Liver (tissue), 9 donors: Measurements from ENCODE around the gene TNS1. TPM values are rescaled to one million over a fixed set of nuclear protein-coding genes. Genes with fewer than 3 reads are reported as not detected.
A peak's percentile ranks its signal among the peaks of the same experiment; 100 is the strongest.

Source experiments
- DNase-seq: peaks from one replicate; pipeline ENCODE4 v3.0.0-alpha.2; 2017; ENCODE audit warnings: low spot score
- H3K27ac ChIP-seq, 2 donors: one replicate each; pipeline ENCODE4 v1.7.0; 2013; ENCODE audit warnings: inconsistent platforms in 2 of 2, low read length in 2 of 2, control low read depth in 1 of 2, low read depth in 1 of 2, mild to moderate bottlenecking in 1 of 2
- H3K27me3 ChIP-seq, 4 donors: one replicate each; pipeline versions ENCODE4 v1.6.1 to v1.7.0; 2013; ENCODE audit warnings: low read length in 3 of 4, inconsistent platforms in 1 of 4, mild to moderate bottlenecking in 1 of 4, moderate library complexity in 1 of 4; ENCODE audit not compliant: control insufficient read depth in 4 of 4, insufficient read depth in 4 of 4
- H3K36me3 ChIP-seq, 4 donors: one replicate each; pipeline versions ENCODE4 v1.6.1 to v1.7.0; 2013; ENCODE audit warnings: low read length in 3 of 4, mild to moderate bottlenecking in 3 of 4, low read depth in 1 of 4, moderate library complexity in 1 of 4; ENCODE audit not compliant: control insufficient read depth in 4 of 4, insufficient read depth in 3 of 4
- H3K4me1 ChIP-seq, 4 donors: one replicate each; pipeline versions ENCODE4 v1.6.1 to v1.7.0; 2013; ENCODE audit warnings: low read length in 3 of 4, mild to moderate bottlenecking in 3 of 4, moderate library complexity in 1 of 4; ENCODE audit not compliant: control insufficient read depth in 4 of 4, insufficient read depth in 4 of 4
- H3K4me3 ChIP-seq, 3 donors: one replicate each; pipeline versions ENCODE4 v1.6.1 to v1.7.0; 2013; ENCODE audit warnings: low read length in 3 of 3, control low read depth in 1 of 3, low read depth in 1 of 3, mild to moderate bottlenecking in 1 of 3
- H3K9ac ChIP-seq, 2 donors: one replicate each; pipeline ENCODE4 v1.7.0; 2013; ENCODE audit warnings: low read length in 2 of 2, mild to moderate bottlenecking in 2 of 2, moderate library complexity in 2 of 2, control low read depth in 1 of 2, low read depth in 1 of 2
- H3K9me3 ChIP-seq, 4 donors: one replicate each; pipeline versions ENCODE4 v1.6.1 to v1.7.0; 2013; ENCODE audit warnings: low read length in 3 of 4; ENCODE audit not compliant: control insufficient read depth in 4 of 4
- EGR1 ChIP-seq, 2 donors: IDR thresholded peaks; 2 replicates each; pipeline ENCODE4 v1.6.1; 2016 to 2018; ENCODE audit warnings: antibody characterized with exemption in 2 of 2, low read depth in 2 of 2
- FOXA1 ChIP-seq: IDR thresholded peaks from 2 replicates; pipeline ENCODE4 v1.6.1; 2016; ENCODE audit warnings: antibody characterized with exemption
- FOXA2 ChIP-seq: IDR thresholded peaks from 2 replicates; pipeline ENCODE4 v1.6.1; 2016; ENCODE audit warnings: antibody characterized with exemption
- GABPA ChIP-seq, 2 donors: IDR thresholded peaks in 1 of 2; conservative IDR thresholded peaks in 1 of 2; 2 replicates each; pipeline ENCODE4 v1.6.1; 2016; ENCODE audit warnings: antibody characterized with exemption in 2 of 2, mild to moderate bottlenecking in 1 of 2, moderate library complexity in 1 of 2
- HNF4A ChIP-seq, 2 donors: conservative IDR thresholded peaks; 2 replicates each; pipeline ENCODE4 v1.6.1; 2016; ENCODE audit warnings: antibody characterized with exemption in 2 of 2, mild to moderate bottlenecking in 2 of 2
- HNF4G ChIP-seq: IDR thresholded peaks from 2 replicates; pipeline ENCODE4 v1.6.1; 2016; ENCODE audit warnings: antibody characterized with exemption
- JUND ChIP-seq, 2 donors: IDR thresholded peaks; 2 replicates each; pipeline ENCODE4 v1.6.1; 2016; ENCODE audit warnings: antibody characterized with exemption in 2 of 2
- MAX ChIP-seq: IDR thresholded peaks from 2 replicates; pipeline ENCODE4 v1.6.1; 2016; ENCODE audit warnings: antibody characterized with exemption
- RAD21 ChIP-seq, 2 donors: IDR thresholded peaks; 2 replicates each; pipeline ENCODE4 v1.6.1; 2016; ENCODE audit warnings: antibody characterized with exemption in 2 of 2, mild to moderate bottlenecking in 2 of 2
- RXRA ChIP-seq, 2 donors: IDR thresholded peaks; 2 replicates each; pipeline ENCODE4 v1.6.1; 2017 to 2018; ENCODE audit warnings: antibody characterized with exemption in 2 of 2, mild to moderate bottlenecking in 1 of 2
- SP1 ChIP-seq: IDR thresholded peaks from 2 replicates; pipeline ENCODE4 v1.6.1; 2018; ENCODE audit warnings: antibody characterized with exemption, mild to moderate bottlenecking
- TAF1 ChIP-seq: conservative IDR thresholded peaks from 2 replicates; pipeline ENCODE4 v1.6.1; 2016; ENCODE audit warnings: antibody characterized with exemption, mild to moderate bottlenecking
- YY1 ChIP-seq: IDR thresholded peaks from 2 replicates; pipeline ENCODE4 v1.6.1; 2016; ENCODE audit warnings: antibody characterized with exemption, mild to moderate bottlenecking
- WGBS: extraction: QIAGEN DNeasy Blood & Tissue Kit; methylation state at CpG from one replicate; pipeline ENCODE4 v1.1.7; 2013; 5-methylcytosine and 5-hydroxymethylcytosine counted together
- polyA plus RNA-seq, 2 donors: library from polyadenylated mRNA; stranded (reverse) in 1 of 2; unstranded in 1 of 2; fragments of 200-250 nt in 1 of 2; fragments of >200 nt in 1 of 2; fragmentation: Nextera tagmentation in 1 of 2; extraction: Ambion mirVana in 1 of 2; gene quantifications; one replicate each; pipeline versions ENCODE4 v1.2.1 to v1.2.3, GENCODE V29; 2013 to 2015
- total RNA-seq, 2 donors: library from RNA; depleted of rRNA; stranded (reverse); fragments of >200 nt; gene quantifications; one replicate each; pipeline ENCODE4 v1.2.3, GENCODE V29; 2014
- TF ChIP-seq, protein P1 (sequence below): fragments of 150-350 bp; IDR thresholded peaks from 2 replicates; pipeline ENCODE4 v1.5.1; 2017; ENCODE audit warnings: improper control_type of control experiment, low read depth, low read length; ENCODE audit not compliant: missing input control
- TF ChIP-seq, protein P2 (sequence below): IDR thresholded peaks from 2 replicates; pipeline ENCODE4 v1.6.1; 2016; ENCODE audit warnings: antibody characterized with exemption
- TF ChIP-seq, protein P3 (sequence below): IDR thresholded peaks from 2 replicates; pipeline ENCODE4 v1.6.1; 2016; ENCODE audit warnings: antibody characterized with exemption
- TF ChIP-seq, protein P4 (sequence below): IDR thresholded peaks from 2 replicates; pipeline ENCODE4 v1.6.1; 2016; ENCODE audit warnings: antibody characterized with exemption, mild to moderate bottlenecking
- donor health status: healthy.
- donor health status: healthy.
- donor health status: healthy.
- donor health status: healthy.
- donor health status: healthy.

Gene TNS1
- total and polyA plus RNA-seq, 4 donors: 16.3 to 128 (median 57.3) TPM

GRCh38 chr2:217973008-217973787 is 29.6 kb downstream of the TNS1 start:
- H3K9me3 ChIP-seq: no peaks in the 10 kb centered on the region
- no peak for DNase-seq
- no peak overlapping the region for H3K9ac ChIP-seq
- 92% methylated on average over 11 of the region's 11 CpGs for WGBS
- no peak overlapping the region for H3K27ac ChIP-seq
- TF ChIP-seq, protein P1, sequence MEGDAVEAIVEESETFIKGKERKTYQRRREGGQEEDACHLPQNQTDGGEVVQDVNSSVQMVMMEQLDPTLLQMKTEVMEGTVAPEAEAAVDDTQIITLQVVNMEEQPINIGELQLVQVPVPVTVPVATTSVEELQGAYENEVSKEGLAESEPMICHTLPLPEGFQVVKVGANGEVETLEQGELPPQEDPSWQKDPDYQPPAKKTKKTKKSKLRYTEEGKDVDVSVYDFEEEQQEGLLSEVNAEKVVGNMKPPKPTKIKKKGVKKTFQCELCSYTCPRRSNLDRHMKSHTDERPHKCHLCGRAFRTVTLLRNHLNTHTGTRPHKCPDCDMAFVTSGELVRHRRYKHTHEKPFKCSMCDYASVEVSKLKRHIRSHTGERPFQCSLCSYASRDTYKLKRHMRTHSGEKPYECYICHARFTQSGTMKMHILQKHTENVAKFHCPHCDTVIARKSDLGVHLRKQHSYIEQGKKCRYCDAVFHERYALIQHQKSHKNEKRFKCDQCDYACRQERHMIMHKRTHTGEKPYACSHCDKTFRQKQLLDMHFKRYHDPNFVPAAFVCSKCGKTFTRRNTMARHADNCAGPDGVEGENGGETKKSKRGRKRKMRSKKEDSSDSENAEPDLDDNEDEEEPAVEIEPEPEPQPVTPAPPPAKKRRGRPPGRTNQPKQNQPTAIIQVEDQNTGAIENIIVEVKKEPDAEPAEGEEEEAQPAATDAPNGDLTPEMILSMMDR: no peak
- TF ChIP-seq FOXA2 (no peak), RAD21 (IDR thresholded peaks at IDR 0.05) (no peak), YY1 (no peak), SP1 (no peak), TAF1 (no peak), MAX (no peak), HNF4G (no peak), HNF4A (conservative IDR thresholded peaks at IDR 0.05) (no peak), RXRA (IDR thresholded peaks at IDR 0.05) (no peak), FOXA1 (no peak)
- TF ChIP-seq, protein P2, sequence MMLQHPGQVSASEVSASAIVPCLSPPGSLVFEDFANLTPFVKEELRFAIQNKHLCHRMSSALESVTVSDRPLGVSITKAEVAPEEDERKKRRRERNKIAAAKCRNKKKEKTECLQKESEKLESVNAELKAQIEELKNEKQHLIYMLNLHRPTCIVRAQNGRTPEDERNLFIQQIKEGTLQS: no peak
- TF ChIP-seq, protein P3, sequence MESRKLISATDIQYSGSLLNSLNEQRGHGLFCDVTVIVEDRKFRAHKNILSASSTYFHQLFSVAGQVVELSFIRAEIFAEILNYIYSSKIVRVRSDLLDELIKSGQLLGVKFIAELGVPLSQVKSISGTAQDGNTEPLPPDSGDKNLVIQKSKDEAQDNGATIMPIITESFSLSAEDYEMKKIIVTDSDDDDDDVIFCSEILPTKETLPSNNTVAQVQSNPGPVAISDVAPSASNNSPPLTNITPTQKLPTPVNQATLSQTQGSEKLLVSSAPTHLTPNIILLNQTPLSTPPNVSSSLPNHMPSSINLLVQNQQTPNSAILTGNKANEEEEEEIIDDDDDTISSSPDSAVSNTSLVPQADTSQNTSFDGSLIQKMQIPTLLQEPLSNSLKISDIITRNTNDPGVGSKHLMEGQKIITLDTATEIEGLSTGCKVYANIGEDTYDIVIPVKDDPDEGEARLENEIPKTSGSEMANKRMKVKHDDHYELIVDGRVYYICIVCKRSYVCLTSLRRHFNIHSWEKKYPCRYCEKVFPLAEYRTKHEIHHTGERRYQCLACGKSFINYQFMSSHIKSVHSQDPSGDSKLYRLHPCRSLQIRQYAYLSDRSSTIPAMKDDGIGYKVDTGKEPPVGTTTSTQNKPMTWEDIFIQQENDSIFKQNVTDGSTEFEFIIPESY: no peak
- H3K27me3 ChIP-seq: no peaks in the 10 kb centered on the region
- peaks cover 0 to 4% (median 2%) of the 10 kb centered on the region in 4 donors for H3K4me1 ChIP-seq
- H3K4me3 ChIP-seq: no peak overlapping the region
- no peaks in the 10 kb centered on the region for H3K36me3 ChIP-seq

DNA sequence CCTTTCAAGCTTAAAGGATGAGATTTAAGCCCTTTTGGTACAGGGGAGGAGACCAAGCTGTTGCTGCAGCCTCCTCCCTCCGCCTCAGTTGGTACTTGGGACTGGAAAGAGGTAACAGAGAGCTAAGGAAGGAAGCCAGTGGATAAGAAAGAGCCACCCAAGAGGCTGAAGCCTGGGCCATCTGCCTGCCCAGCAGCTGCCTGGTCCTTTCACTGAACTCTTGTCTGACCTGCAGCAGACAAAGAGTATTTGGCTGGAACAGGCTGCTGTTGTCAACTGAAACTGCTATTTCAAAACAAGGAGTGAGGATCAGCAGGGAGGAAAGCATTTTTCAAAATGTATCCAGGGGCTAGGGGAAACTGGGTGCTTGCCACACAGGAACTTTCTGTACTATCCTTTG is 30.3 kb downstream of the TNS1 start:
- DNase-seq: no peak
- no peaks in the 10 kb centered on the region for H3K9me3 ChIP-seq
- H3K4me3 ChIP-seq: no peak overlapping the region
- H3K4me1 ChIP-seq: peaks cover 0 to 4% (median 0%) of the 10 kb centered on the region in 4 donors
- H3K27me3 ChIP-seq: no peaks in the 10 kb centered on the region
- H3K9ac ChIP-seq: no peak overlapping the region
- H3K27ac ChIP-seq: no peak overlapping the region
- WGBS: 85% methylated on average over 1 of the region's 1 CpG
- no peaks in the 10 kb centered on the region for H3K36me3 ChIP-seq
- TF ChIP-seq SP1 (peak; percentile 22), GABPA (IDR thresholded peaks at IDR 0.05 in 1 of 2, conservative IDR thresholded peaks at IDR 0.05 in 1 of 2) (no peak), JUND (IDR thresholded peaks at IDR 0.05) (no peak), FOXA1 (no peak), TAF1 (no peak), MAX (no peak), HNF4A (conservative IDR thresholded peaks at IDR 0.05) (no peak), EGR1 (IDR thresholded peaks at IDR 0.05; ENCODE audit: low read depth in 2 of 2) (no peak), FOXA2 (no peak), RXRA (IDR thresholded peaks at IDR 0.05) (peak; percentile 40 to 42), YY1 (no peak), RAD21 (IDR thresholded peaks at IDR 0.05) (peak in 1 of 2 donors; percentile 22), HNF4G (no peak)
- TF ChIP-seq, protein P3: no peak
- TF ChIP-seq, protein P4, sequence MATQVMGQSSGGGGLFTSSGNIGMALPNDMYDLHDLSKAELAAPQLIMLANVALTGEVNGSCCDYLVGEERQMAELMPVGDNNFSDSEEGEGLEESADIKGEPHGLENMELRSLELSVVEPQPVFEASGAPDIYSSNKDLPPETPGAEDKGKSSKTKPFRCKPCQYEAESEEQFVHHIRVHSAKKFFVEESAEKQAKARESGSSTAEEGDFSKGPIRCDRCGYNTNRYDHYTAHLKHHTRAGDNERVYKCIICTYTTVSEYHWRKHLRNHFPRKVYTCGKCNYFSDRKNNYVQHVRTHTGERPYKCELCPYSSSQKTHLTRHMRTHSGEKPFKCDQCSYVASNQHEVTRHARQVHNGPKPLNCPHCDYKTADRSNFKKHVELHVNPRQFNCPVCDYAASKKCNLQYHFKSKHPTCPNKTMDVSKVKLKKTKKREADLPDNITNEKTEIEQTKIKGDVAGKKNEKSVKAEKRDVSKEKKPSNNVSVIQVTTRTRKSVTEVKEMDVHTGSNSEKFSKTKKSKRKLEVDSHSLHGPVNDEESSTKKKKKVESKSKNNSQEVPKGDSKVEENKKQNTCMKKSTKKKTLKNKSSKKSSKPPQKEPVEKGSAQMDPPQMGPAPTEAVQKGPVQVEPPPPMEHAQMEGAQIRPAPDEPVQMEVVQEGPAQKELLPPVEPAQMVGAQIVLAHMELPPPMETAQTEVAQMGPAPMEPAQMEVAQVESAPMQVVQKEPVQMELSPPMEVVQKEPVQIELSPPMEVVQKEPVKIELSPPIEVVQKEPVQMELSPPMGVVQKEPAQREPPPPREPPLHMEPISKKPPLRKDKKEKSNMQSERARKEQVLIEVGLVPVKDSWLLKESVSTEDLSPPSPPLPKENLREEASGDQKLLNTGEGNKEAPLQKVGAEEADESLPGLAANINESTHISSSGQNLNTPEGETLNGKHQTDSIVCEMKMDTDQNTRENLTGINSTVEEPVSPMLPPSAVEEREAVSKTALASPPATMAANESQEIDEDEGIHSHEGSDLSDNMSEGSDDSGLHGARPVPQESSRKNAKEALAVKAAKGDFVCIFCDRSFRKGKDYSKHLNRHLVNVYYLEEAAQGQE: no peak
- TF ChIP-seq, protein P1: no peak
